Right lobe of liver (tissue), 6 donors: ENCODE data around the gene CTSA. TPM values are rescaled to one million over a fixed set of nuclear protein-coding genes. Genes with fewer than 3 reads are reported as not detected.

Experiments used
- ATAC-seq, 4 donors: fragments of 200-7000 bp; cut with Tn5 transposase; one replicate each; pipeline ENCODE4 v1.9.1; 2020; ENCODE audit warnings: mild to moderate bottlenecking in 4 of 4, moderate library complexity in 4 of 4
- DNase-seq, 3 donors: peaks; one replicate each; pipeline ENCODE4 v3.0.0-alpha.2; 2020
- H3K27ac ChIP-seq, 3 donors: fragments of 200-600 bp; one replicate each; pipeline ENCODE4 v1.8.0; 2022
- H3K27me3 ChIP-seq, 2 donors: fragments of 200-600 bp; one replicate each; pipeline ENCODE4 v1.8.0; 2022
- H3K36me3 ChIP-seq, 4 donors: fragments of 200-600 bp; sonication (generic) in 1 of 4; one replicate each; pipeline versions ENCODE4 v1.5.1 to v1.8.0; 2017 to 2022; ENCODE audit warnings: control low read depth in 1 of 4
- H3K4me1 ChIP-seq, 4 donors: fragments of 200-600 bp; sonication (generic) in 1 of 4; one replicate each; pipeline versions ENCODE4 v1.5.1 to v1.8.0; 2017 to 2022; ENCODE audit warnings: control low read depth in 1 of 4
- H3K4me3 ChIP-seq, 3 donors: fragments of 200-600 bp; one replicate each; pipeline ENCODE4 v1.8.0; 2022
- H3K9me3 ChIP-seq, 4 donors: fragments of 200-600 bp; sonication (generic) in 1 of 4; one replicate each; pipeline versions ENCODE4 v1.5.1 to v1.8.0; 2017 to 2022; ENCODE audit warnings: control low read depth in 1 of 4
- CTCF ChIP-seq, 4 donors: fragments of 200-600 bp in 3 of 4; fragments of 450-650 bp in 1 of 4; IDR thresholded peaks; one replicate each; pipeline versions ENCODE4 v1.5.1 to v1.8.0; 2016 to 2022; ENCODE audit warnings: antibody characterized with exemption in 4 of 4, mild to moderate bottlenecking in 2 of 4
- POLR2A ChIP-seq: fragments of 450-650 bp; IDR thresholded peaks from one replicate; pipeline ENCODE4 v1.6.1; 2017; ENCODE audit warnings: antibody characterized with exemption, mild to moderate bottlenecking
- WGBS: methylation state at CpG from one replicate; pipeline ENCODE4 v1.1.6; 2018; ENCODE audit warnings: low coverage, low lambda C conversion rate; ENCODE audit not compliant: insufficient coverage; ENCODE audit errors: missing lambda C conversion rate; 5-methylcytosine and 5-hydroxymethylcytosine counted together
- intact Hi-C, 2 donors: fragments of 100-400 bp; cut with DNase I; formaldehyde crosslinking; loops; one replicate each; pipeline versions ENCODE4 v1.11.2 to v1.14.1; 2022
- total RNA-seq, 6 experiments: library from RNA; depleted of rRNA in 2 of 6; stranded (reverse); fragments of >200 nt in 2 of 6; fragmentation: NEBNext Ultra II Directional in 3 of 6; extraction: Animal tissue kit (Norgen Biotek cat#: 25700) in 3 of 6; gene quantifications; one replicate each; pipeline versions ENCODE4 v1.1.0 to v1.2.4, GENCODE V29; 2016 to 2023
- donor health status: DM: no; HTN: yes; CAD: no.
- donor health status: DM: no; HTN: no; CAD: no.
- donor health status: DM: no; HTN: no; CAD: no.
- donor health status: DM: no; HTN: yes; CAD: no.
- donor health status: DM: no; HTN: yes; CAD: no.

Gene CTSA
- total RNA-seq, 6 experiments from 2014 or later, result 54.4 to 194 (median 134) TPM

DNA sequence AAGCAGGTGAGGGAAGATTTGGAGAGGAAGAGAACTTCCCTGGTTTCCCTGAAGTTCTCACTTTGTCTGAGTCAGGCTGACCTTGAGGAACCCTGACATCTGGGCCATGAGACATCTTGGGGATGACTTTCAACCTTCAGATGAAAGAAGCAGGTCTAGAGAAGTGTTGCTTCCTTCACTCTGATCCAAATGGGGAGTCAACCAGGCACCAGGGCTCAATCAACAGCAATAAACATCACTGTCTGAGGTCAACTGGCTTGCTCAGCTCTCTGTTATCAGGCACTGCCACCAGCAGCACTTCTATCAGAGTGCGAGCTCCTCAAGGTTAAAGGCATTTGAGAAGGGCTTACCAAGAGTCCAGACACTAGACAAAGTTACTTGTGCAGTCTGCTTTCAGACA is 40.2 kb upstream of the CTSA start:
- TF ChIP-seq POLR2A (no peak), CTCF (IDR thresholded peaks at IDR 0.05) (no peak)
- Histone ChIP-seq H3K4me1 (peaks cover 0 to 9% (median 3%) of the 10 kb centered on the region in 4 donors), H3K36me3 (peaks cover 0 to 23% (median 3%) of the 10 kb centered on the region in 4 donors), H3K9me3 (no peaks in the 10 kb centered on the region), H3K27me3 (no peaks in the 10 kb centered on the region), H3K4me3 (no peak overlapping the region), H3K27ac (no peak overlapping the region)
- WGBS, result no CpG with 5 or more reads among the region's 1 CpG
- DNase-seq (no peak), ATAC-seq (no peak)
- intact Hi-C loops, result no loop called here

GRCh38 chr20:45851501-45851900 is 39.6 kb upstream of the CTSA start:
- DNase-seq (no peak), ATAC-seq (no peak)
- H3K9me3 ChIP-seq, result no peaks in the 10 kb centered on the region
- peaks cover 0 to 18% (median 3%) of the 10 kb centered on the region in 4 donors for H3K36me3 ChIP-seq
- TF ChIP-seq POLR2A, result no peak
- no peak for TF ChIP-seq CTCF (IDR thresholded peaks at IDR 0.05)
- H3K27ac ChIP-seq, result no peak overlapping the region
- peaks cover 0 to 15% (median 6%) of the 10 kb centered on the region in 4 donors for H3K4me1 ChIP-seq
- no peak overlapping the region for H3K4me3 ChIP-seq
- intact Hi-C loops, result no loop called here
- H3K27me3 ChIP-seq, result no peaks in the 10 kb centered on the region

GRCh38 chr20:45852326-45852725 is 38.8 kb upstream of the CTSA start:
- peaks cover 0 to 16% (median 6%) of the 10 kb centered on the region in 4 donors for H3K4me1 ChIP-seq
- no peaks in the 10 kb centered on the region for H3K9me3 ChIP-seq
- TF ChIP-seq CTCF (IDR thresholded peaks at IDR 0.05) (no peak), POLR2A (no peak)
- no peaks in the 10 kb centered on the region for H3K27me3 ChIP-seq
- intact Hi-C loops, result no loop called here
- DNase-seq, result no peak
- peaks cover 0 to 9% (median under 1%) of the 10 kb centered on the region in 4 donors for H3K36me3 ChIP-seq
- H3K4me3 ChIP-seq, result no peak overlapping the region
- no peak overlapping the region for H3K27ac ChIP-seq
- WGBS, result 100% methylated on average over 6 of the region's 6 CpGs
- no peak for ATAC-seq

DNA sequence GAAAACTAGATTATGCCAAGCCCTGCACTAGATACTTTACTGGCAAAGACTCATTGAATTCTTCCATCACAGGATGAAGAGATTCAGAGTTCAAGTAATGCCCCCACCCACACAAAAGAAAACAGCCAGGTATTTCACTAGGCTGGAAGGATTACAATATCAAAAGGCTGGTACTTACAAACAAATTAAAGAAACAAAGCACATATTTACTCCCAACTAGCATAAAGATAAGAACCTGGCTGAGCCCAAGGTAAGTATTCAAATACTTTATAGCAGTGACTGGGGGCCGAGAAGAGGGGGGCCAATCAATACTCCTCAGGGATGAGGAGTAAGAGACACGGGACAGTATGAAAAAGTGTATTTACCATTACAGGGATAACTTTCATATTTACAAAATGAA is 37.7 kb upstream of the CTSA start:
- no peak overlapping the region for H3K4me3 ChIP-seq
- TF ChIP-seq POLR2A (no peak), CTCF (IDR thresholded peaks at IDR 0.05) (no peak)
- no peak overlapping the region for H3K27ac ChIP-seq
- no peaks in the 10 kb centered on the region for H3K9me3 ChIP-seq
- H3K27me3 ChIP-seq, result no peaks in the 10 kb centered on the region
- H3K4me1 ChIP-seq, result peaks cover 0 to 19% (median 8%) of the 10 kb centered on the region in 4 donors
- no peak for DNase-seq
- 84% methylated on average over 2 of the region's 2 CpGs for WGBS
- no peak for ATAC-seq
- no peaks in the 10 kb centered on the region for H3K36me3 ChIP-seq
- intact Hi-C loops, result no loop called here
